ENCODE data around the gene LCTL. TPM values are rescaled to one million over a fixed set of nuclear protein-coding genes. Genes with fewer than 3 reads are reported as not detected.
A peak's percentile ranks its signal among the peaks of the same experiment; 100 is the strongest.

Gene LCTL
- total RNA-seq, 3 donors from 2014 or later (not counting 1 experiment from before 2014, with no cell fraction given), result not detected

DNA sequence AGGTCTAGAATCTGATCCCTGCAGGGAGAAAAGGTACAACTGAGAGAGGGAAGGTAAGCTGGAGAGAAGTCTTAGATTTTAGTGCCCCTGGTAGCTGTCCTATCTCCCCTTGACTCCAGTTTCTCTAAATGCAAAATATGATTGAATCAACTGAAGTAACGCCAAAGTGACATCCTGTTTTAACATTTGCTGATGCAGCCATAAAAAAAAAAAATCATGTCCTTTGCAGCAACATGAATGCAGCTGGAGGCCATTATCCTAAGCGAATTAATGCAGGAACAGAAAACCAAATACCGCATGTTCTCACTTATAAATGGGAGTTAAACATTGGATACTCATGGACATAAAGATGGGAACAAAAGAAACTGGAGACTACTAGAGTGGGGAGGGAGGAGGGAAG is 42.4 kb upstream of the LCTL start:
- Histone ChIP-seq H3K27ac (ENCODE audit: low read length) (no peak overlapping the region), H3K9me3 (ENCODE audit: control insufficient read depth, insufficient read depth, low read length) (no peaks in the 10 kb centered on the region), H3K36me3 (ENCODE audit: control insufficient read depth, insufficient read depth, low read length) (no peaks in the 10 kb centered on the region), H3K27me3 (ENCODE audit: control insufficient read depth, insufficient read depth, low read length) (no peaks in the 10 kb centered on the region), H3K4me1 (ENCODE audit: control insufficient read depth, insufficient read depth, low read length) (peaks cover under 1% of the 10 kb centered on the region), H3K4me3 (ENCODE audit: low read length) (no peak overlapping the region)
- Mint-ChIP-seq H3K4me1 (no peaks in the 10 kb centered on the region), H3K27me3 (ENCODE audit: low read depth in 2 of 2) (no peaks in the 10 kb centered on the region), H3K27ac (no peak overlapping the region), H3K4me3 (no peak overlapping the region), H3K9me3 (no peaks in the 10 kb centered on the region), H3K36me3 (no peaks in the 10 kb centered on the region)
- 77% methylated on average over 3 of the region's 3 CpGs for WGBS (ENCODE audit: insufficient coverage)
- TF ChIP-seq, protein P1, sequence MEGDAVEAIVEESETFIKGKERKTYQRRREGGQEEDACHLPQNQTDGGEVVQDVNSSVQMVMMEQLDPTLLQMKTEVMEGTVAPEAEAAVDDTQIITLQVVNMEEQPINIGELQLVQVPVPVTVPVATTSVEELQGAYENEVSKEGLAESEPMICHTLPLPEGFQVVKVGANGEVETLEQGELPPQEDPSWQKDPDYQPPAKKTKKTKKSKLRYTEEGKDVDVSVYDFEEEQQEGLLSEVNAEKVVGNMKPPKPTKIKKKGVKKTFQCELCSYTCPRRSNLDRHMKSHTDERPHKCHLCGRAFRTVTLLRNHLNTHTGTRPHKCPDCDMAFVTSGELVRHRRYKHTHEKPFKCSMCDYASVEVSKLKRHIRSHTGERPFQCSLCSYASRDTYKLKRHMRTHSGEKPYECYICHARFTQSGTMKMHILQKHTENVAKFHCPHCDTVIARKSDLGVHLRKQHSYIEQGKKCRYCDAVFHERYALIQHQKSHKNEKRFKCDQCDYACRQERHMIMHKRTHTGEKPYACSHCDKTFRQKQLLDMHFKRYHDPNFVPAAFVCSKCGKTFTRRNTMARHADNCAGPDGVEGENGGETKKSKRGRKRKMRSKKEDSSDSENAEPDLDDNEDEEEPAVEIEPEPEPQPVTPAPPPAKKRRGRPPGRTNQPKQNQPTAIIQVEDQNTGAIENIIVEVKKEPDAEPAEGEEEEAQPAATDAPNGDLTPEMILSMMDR (IDR thresholded peaks at IDR 0.05), result no peak
- intact Hi-C loops (cut with micrococcal nuclease), result no loop called here
- DNase-seq (no peak), ATAC-seq (no peak)

DNA sequence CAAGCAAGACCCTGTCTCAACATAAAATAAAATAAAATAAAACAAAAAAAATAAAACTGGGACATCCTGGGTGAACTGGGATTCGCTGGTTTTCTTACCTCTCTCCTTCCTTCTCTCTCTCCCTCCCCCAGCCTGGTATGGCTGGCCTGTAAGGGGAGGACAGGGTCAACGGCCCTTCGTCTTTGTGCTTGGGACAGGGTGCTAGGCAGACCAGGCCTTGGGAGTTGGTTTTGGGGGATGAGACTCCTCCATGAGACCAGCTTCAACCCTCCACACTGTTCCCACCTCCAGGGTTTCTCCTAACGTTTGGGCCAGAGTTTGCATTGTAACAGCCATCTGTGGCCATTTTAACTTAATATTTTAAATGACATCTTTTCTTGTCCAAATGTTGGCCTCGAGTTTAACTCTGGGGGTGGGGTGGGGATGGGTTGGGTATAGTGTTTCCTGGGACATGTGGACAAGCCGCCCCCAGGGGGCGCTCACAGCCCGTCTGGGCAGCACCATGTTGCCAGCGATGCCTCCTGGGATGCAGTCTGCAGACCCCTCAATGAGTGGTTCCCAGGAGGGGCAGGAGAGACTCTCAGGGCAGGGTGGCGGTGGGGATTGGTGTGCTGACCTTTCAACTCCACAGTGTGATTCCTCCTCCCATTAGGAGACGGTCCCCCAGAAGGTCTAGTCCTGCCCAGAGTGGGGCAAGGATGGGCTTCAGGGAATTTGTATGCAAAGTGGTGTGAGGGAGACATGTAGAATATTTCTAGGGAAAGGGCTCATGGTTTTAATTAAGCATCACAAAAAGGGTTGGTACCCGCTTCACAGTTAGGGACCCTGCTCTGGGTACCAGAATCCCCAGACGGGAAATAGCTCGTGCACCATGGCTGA is 37.7 kb upstream of the LCTL start:
- H3K4me3 ChIP-seq (ENCODE audit: low read length), result no peak overlapping the region
- H3K36me3 ChIP-seq (ENCODE audit: control insufficient read depth, insufficient read depth, low read length), result no peaks in the 10 kb centered on the region
- no peaks in the 10 kb centered on the region for H3K36me3 Mint-ChIP-seq
- no peaks in the 10 kb centered on the region for H3K27me3 Mint-ChIP-seq (ENCODE audit: low read depth in 2 of 2)
- H3K27ac ChIP-seq (ENCODE audit: low read length), result no peak overlapping the region
- intact Hi-C loops (cut with micrococcal nuclease), result loop anchor here (1.0 kb wide), 2 partner anchors 171 to 248 kb away; no protein-coding TSS in a partner anchor
- TF ChIP-seq, protein P1 (IDR thresholded peaks at IDR 0.05), result peak; percentile 70
- 42% methylated on average over 11 of the region's 14 CpGs for WGBS (ENCODE audit: insufficient coverage)
- H3K27me3 ChIP-seq (ENCODE audit: control insufficient read depth, insufficient read depth, low read length), result no peaks in the 10 kb centered on the region
- no peak overlapping the region for H3K4me3 Mint-ChIP-seq
- no peaks in the 10 kb centered on the region for H3K9me3 ChIP-seq (ENCODE audit: control insufficient read depth, insufficient read depth, low read length)
- ATAC-seq, result peak; percentile 71 to 90 (median 75)
- H3K9me3 Mint-ChIP-seq, result no peaks in the 10 kb centered on the region
- DNase-seq, result peak; percentile 53 to 82
- no peaks in the 10 kb centered on the region for H3K4me1 ChIP-seq (ENCODE audit: control insufficient read depth, insufficient read depth, low read length)
- H3K27ac Mint-ChIP-seq, result no peak overlapping the region
- H3K4me1 Mint-ChIP-seq, result no peaks in the 10 kb centered on the region

DNA sequence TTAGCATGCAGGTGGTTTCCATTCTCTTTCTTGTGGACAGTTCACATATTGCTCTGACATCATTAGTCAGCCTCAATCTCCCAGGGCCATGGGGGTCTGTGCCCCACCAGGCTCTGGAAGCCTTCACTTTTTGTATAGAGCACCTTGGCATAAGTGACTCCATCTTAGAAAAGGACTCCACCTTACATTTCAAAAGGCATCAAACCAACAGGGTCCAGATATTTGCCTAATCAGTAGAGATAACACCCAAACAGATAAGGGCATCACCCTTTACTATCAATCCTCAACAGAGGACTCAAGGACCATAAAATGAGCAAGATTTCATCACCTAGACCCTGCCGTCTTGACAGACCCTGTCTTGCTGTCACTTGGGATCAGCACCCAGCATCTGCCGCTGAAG is 35.7 kb upstream of the LCTL start:
- Mint-ChIP-seq H3K27me3 (ENCODE audit: low read depth in 2 of 2) (no peaks in the 10 kb centered on the region), H3K9me3 (no peaks in the 10 kb centered on the region), H3K4me1 (no peaks in the 10 kb centered on the region), H3K4me3 (no peak overlapping the region), H3K36me3 (no peaks in the 10 kb centered on the region), H3K27ac (no peak overlapping the region)
- ATAC-seq (no peak), DNase-seq (no peak)
- H3K36me3 ChIP-seq (ENCODE audit: control insufficient read depth, insufficient read depth, low read length), result no peaks in the 10 kb centered on the region
- intact Hi-C loops (cut with micrococcal nuclease), result no loop called here
- TF ChIP-seq, protein P1 (IDR thresholded peaks at IDR 0.05), result no peak
- H3K4me1 ChIP-seq (ENCODE audit: control insufficient read depth, insufficient read depth, low read length), result no peaks in the 10 kb centered on the region
- no peak overlapping the region for H3K4me3 ChIP-seq (ENCODE audit: low read length)
- H3K9me3 ChIP-seq (ENCODE audit: control insufficient read depth, insufficient read depth, low read length), result no peaks in the 10 kb centered on the region
- no peaks in the 10 kb centered on the region for H3K27me3 ChIP-seq (ENCODE audit: control insufficient read depth, insufficient read depth, low read length)
- H3K27ac ChIP-seq (ENCODE audit: low read length), result no peak overlapping the region
- WGBS (ENCODE audit: insufficient coverage), result 90% methylated on average over 2 of the region's 2 CpGs

Measured in natural killer cell (primary cell).